Activated naive CD4-positive, alpha-beta T cell treated with anti-CD3 and anti-CD28 coated beads for 36 hours (primary cell): ENCODE data around the gene SLC9A8. TPM values are rescaled to one million over a fixed set of nuclear protein-coding genes. Genes with fewer than 3 reads are reported as not detected.
"Not testable (repeated sequence)": the region's sequence is repeated elsewhere in the genome, so short reads cannot be mapped to it uniquely, and the experiment has no call there.

Experiments
- CTCF ChIA-PET: fragments of 350-600 bp; sonication (Branson Sonifier 250); formaldehyde crosslinking; loops from one replicate; lab custom pipeline; 2021; ENCODE audit warnings: antibody characterized with exemption; lab: Charles Lee
- DNase-seq: peaks from one replicate; pipeline ENCODE4 v3.0.0-alpha.2; 2020
- H3K27ac Mint-ChIP-seq: one replicate; pipeline ENCODE4 v1.8.0; 2021; ENCODE audit warnings: mild to moderate bottlenecking, mixed read lengths
- H3K27me3 Mint-ChIP-seq: one replicate; pipeline ENCODE4 v1.8.0; 2021; ENCODE audit warnings: low read depth, mixed read lengths
- H3K36me3 Mint-ChIP-seq: one replicate; pipeline ENCODE4 v1.8.0; 2021; ENCODE audit warnings: low read depth, mixed read lengths
- H3K4me1 Mint-ChIP-seq: one replicate; pipeline ENCODE4 v1.8.0; 2021; ENCODE audit warnings: low read depth, mixed read lengths
- H3K4me3 Mint-ChIP-seq: one replicate; pipeline ENCODE4 v1.8.0; 2021; ENCODE audit warnings: mild to moderate bottlenecking, moderate library complexity, mixed read lengths
- H3K9me3 Mint-ChIP-seq: one replicate; pipeline ENCODE4 v1.8.0; 2021; ENCODE audit warnings: mixed read lengths
- intact Hi-C: fragments of 100-400 bp; cut with micrococcal nuclease; formaldehyde crosslinking; loops from one replicate; pipeline ENCODE4 v1.15.1; 2023
- total RNA-seq, 2 experiments: library from RNA; stranded (reverse); gene quantifications; one replicate each; pipeline ENCODE4 v1.2.3, GENCODE V29; 2021

Gene SLC9A8
- total RNA-seq, 2 experiments from 2014 or later: 11.2 to 11.4 TPM

DNA sequence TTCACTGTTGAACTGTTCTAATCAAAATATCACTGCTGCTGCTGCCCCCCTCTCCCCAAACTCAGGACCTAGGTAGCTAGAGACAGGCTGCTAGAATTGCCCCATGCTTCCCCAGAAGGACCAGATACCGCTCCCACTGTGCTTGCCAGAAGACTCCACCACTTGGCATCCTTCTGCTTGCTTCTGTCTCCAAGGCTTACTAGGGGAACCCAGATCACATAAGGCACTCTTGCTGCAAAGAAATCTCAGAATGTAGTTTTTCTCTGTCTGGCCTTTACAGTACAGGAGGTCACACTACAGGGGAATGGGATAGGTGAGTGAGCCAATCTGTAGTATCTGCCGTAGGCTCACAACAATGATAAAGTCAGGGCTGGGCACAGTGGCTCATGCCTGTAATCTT lies 21.5 kb upstream of the SLC9A8 start:
- H3K4me1 Mint-ChIP-seq: no peaks in the 10 kb centered on the region
- no peaks in the 10 kb centered on the region for H3K36me3 Mint-ChIP-seq

DNA sequence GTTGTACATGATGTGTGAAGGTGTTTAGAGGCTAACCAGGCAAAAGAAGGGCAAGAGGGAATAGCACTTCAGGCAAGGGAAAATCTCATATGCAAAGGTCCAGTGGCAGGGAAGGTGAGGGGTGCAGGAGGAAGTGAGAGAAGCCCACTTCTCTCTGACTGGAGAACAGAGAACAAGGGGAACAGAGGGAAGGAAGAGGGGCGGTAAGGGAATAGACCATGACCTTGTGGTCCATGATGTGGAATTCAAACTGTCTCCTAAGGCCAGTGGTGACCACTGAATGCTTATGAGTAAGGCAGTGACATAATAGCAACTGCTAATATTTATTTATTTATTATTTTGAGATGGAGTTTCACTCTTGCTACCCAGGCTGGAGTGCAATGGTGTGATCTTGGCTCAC lies 20.6 kb upstream of the SLC9A8 start:
- Mint-ChIP-seq H3K9me3 (no peaks in the 10 kb centered on the region), H3K4me3 (no peak overlapping the region), H3K27ac (no peak overlapping the region), H3K27me3 (peaks cover 6% of the 10 kb centered on the region), H3K36me3 (no peaks in the 10 kb centered on the region), H3K4me1 (no peaks in the 10 kb centered on the region)
- CTCF ChIA-PET: interaction anchor here (0.9 kb wide), 1 partner anchor 14 kb away, joined by 3 read pairs; no protein-coding TSS in a partner anchor
- intact Hi-C loops: no loop called here
- no peak for DNase-seq

More for the DNA sequence above, 21.5 kb upstream of the SLC9A8 start:
- CTCF ChIA-PET: no interaction called here
- H3K27ac Mint-ChIP-seq: no peak overlapping the region
- H3K4me3 Mint-ChIP-seq: no peak overlapping the region
- H3K27me3 Mint-ChIP-seq: peaks cover 6% of the 10 kb centered on the region
- DNase-seq: no peak
- intact Hi-C loops: no loop called here
- no peaks in the 10 kb centered on the region for H3K9me3 Mint-ChIP-seq

DNA sequence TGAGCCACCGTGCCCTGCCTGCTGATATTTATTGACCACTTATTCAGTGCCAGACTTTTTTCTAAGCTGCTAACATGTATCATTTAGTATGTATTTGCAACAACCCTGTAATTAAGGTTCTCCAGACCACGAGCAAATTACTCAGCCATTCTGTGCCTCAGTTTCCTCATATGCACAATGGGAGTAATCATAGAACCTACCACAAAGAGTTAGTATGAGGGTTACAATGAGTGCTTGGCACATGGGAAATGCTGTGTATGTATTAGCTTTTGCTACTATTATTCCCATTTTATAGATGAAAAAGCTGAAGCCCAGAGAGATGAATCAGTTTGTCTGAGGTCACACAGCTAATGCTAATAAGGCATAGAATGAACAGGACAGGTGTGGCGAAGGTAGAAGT lies 20.0 kb upstream of the SLC9A8 start:
- CTCF ChIA-PET: interaction anchor here (0.9 kb wide), 1 partner anchor 15 kb away, joined by 3 read pairs; no protein-coding TSS in a partner anchor

DNA sequence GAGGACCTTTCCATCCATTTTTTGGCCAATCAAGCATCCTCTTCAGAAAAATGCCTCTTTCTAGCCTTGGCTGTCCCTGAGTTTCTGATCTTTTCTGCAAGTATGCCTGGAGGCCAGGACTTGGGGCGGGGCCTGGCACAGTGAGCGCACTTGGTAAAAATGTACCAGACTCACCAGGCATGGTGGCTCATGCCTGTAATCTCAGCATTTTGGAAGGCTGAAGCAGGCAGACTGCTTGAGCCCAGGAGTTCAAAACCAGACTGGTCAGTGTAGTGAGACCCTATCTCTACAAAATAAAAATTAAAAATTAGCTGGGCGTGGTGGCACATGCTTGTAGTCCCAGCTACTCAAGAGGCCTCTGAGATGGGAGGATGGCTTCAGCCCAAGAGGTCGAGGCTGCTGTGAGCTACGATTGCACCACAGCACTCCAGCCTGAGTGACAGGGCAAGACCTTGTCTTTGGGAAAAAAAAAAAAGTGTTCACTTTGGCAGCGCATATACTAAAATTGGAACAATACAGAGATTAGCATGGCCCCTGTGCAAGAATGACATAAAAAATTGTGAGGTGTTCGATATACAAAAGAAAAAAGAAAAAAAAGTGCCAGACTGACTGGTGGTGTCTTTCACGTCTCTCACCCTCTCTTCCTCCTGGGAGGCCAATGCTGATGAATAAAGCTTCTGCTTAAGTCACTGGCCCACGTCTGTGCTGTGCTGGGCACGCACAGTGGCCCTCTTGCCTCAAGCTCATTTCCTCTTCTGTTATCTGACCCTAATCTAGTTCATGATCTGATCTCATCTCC lies 18.1 kb upstream of the SLC9A8 start:
- DNase-seq: no peak
- H3K36me3 Mint-ChIP-seq: no peaks in the 10 kb centered on the region
- CTCF ChIA-PET: no interaction called here
- H3K27me3 Mint-ChIP-seq: peaks cover 8% of the 10 kb centered on the region
- H3K9me3 Mint-ChIP-seq: no peaks in the 10 kb centered on the region
- intact Hi-C loops: no loop called here
- H3K4me3 Mint-ChIP-seq: no peak overlapping the region
- no peaks in the 10 kb centered on the region for H3K4me1 Mint-ChIP-seq
- H3K27ac Mint-ChIP-seq: no peak overlapping the region

More for the DNA sequence above, 20.0 kb upstream of the SLC9A8 start:
- no peak overlapping the region for H3K4me3 Mint-ChIP-seq
- intact Hi-C loops: no loop called here
- peaks cover 9% of the 10 kb centered on the region for H3K27me3 Mint-ChIP-seq
- DNase-seq: no peak
- H3K27ac Mint-ChIP-seq: no peak overlapping the region
- H3K4me1 Mint-ChIP-seq: no peaks in the 10 kb centered on the region
- H3K36me3 Mint-ChIP-seq: no peaks in the 10 kb centered on the region
- H3K9me3 Mint-ChIP-seq: no peaks in the 10 kb centered on the region

DNA sequence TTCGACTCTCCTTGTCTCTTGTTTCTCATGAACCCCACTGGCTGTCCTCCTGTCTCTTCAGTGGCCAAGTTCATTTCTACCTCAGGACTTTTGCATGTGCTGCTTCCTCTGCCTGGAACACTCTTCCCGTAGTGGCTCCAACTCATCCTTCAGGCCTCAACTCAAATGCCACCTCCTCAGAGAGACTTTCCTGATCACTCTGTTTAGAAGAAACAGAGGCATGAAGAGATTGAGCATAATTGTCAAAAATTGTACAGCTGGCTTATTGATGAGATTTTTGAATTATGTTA lies 17.5 kb upstream of the SLC9A8 start:
- CTCF ChIA-PET: interaction anchor here (0.7 kb wide), 1 partner anchor 21 kb away, joined by 3 read pairs; no protein-coding TSS in a partner anchor
- Mint-ChIP-seq H3K9me3 (no peaks in the 10 kb centered on the region), H3K4me3 (no peak overlapping the region)

DNA sequence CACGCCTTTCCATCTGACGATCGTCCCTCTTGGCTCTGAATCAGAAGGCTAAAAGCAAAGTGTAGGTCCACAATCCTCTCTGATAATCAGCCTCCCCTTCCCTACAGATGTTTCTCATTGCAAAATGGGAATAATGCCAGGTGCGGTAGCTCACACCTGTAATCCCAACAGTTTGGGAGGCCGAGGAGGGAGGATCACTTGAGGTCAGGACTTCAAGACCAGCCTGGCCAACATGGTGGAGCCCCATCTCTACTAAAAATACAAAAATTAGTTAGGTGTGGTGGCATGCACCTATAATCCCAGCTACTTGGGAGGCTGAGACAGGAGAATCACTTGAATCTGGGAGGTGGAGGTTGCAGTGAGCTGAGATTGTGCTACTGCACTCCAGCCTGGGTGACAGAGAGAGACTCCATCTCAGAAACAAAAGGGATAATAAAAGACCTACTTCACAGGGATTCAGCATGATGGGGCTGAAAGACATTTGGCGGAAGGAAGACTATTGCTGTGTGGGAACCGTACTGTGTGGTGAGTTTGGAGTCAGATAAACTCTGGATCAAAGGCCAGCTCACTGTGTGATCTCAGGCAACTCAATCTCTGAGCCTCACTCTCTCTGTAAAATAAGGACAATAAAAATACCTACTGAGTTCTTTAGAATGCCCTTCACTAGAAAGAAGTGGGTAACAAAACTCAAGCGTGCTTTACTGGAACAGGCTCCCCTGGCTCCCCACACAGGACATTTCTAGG lies 15.9 kb upstream of the SLC9A8 start:
- Mint-ChIP-seq H3K27me3 (peaks cover 8% of the 10 kb centered on the region), H3K9me3 (no peaks in the 10 kb centered on the region), H3K4me3 (no peak overlapping the region), H3K4me1 (peaks cover 11% of the 10 kb centered on the region), H3K27ac (no peak overlapping the region), H3K36me3 (no peaks in the 10 kb centered on the region)
- DNase-seq: no peak
- intact Hi-C loops: no loop called here
- CTCF ChIA-PET: no interaction called here

More for the DNA sequence above, 17.5 kb upstream of the SLC9A8 start:
- DNase-seq: no peak
- intact Hi-C loops: no loop called here
- Mint-ChIP-seq H3K4me1 (no peaks in the 10 kb centered on the region), H3K36me3 (no peaks in the 10 kb centered on the region), H3K27ac (no peak overlapping the region), H3K27me3 (peaks cover 8% of the 10 kb centered on the region)

DNA sequence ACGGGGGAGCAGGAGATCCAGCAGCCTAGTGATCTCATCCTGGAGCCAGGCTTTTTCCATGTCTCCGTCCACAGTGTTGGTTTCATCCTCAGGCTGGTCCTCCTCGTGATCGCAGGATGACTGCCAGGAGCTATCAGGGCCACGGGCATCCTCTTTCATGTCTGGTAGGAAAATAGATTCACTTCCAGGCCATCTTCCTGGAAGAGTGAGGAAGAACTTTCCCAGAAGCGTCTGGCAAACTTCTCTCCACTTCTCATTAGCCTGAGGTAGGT lies 15.3 kb upstream of the SLC9A8 start:
- Mint-ChIP-seq H3K36me3 (no peaks in the 10 kb centered on the region), H3K4me3 (no peak overlapping the region), H3K27ac (no peak overlapping the region), H3K27me3 (peaks cover 8% of the 10 kb centered on the region), H3K9me3 (no peaks in the 10 kb centered on the region), H3K4me1 (peaks cover 16% of the 10 kb centered on the region)
- intact Hi-C loops: no loop called here
- CTCF ChIA-PET: no interaction called here
- no peak for DNase-seq

GRCh38 chr20:49798718-49799117 lies 13.9 kb upstream of the SLC9A8 start:
- no peaks in the 10 kb centered on the region for H3K36me3 Mint-ChIP-seq
- no peaks in the 10 kb centered on the region for H3K9me3 Mint-ChIP-seq

DNA sequence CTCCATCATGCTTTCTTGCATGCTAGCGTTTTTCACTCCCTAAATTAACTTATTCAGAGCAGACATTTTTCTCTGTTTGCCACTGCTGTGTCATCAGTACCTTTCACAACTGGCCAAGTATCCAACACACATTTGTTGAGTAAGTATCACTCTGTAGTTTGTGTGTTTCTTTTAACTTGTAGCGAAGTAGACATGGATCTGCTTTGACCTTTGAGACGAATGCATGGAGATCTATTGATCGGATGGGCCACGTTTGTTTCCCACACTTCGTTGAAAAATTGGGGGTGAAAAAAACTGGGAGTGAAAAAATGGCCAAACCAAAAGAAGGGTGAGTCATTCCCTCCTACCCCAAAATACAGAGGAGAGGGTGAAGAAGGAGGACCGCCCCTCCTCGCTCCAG lies 12.9 kb upstream of the SLC9A8 start:
- no peaks in the 10 kb centered on the region for H3K36me3 Mint-ChIP-seq
- peaks cover 8% of the 10 kb centered on the region for H3K27me3 Mint-ChIP-seq
- H3K9me3 Mint-ChIP-seq: no peaks in the 10 kb centered on the region
- DNase-seq: no peak
- H3K4me1 Mint-ChIP-seq: peaks cover 31% of the 10 kb centered on the region
- intact Hi-C loops: loop anchor here (10.0 kb wide), 1 partner anchor 635 kb away; no protein-coding TSS in a partner anchor
- no peak overlapping the region for H3K27ac Mint-ChIP-seq
- H3K4me3 Mint-ChIP-seq: no peak overlapping the region
- CTCF ChIA-PET: no interaction called here

More at GRCh38 chr20:49798718-49799117, 13.9 kb upstream of the SLC9A8 start:
- peaks cover 8% of the 10 kb centered on the region for H3K27me3 Mint-ChIP-seq
- CTCF ChIA-PET: no interaction called here
- H3K27ac Mint-ChIP-seq: no peak overlapping the region
- no peak overlapping the region for H3K4me3 Mint-ChIP-seq
- no peak for DNase-seq
- peaks cover 25% of the 10 kb centered on the region for H3K4me1 Mint-ChIP-seq
- intact Hi-C loops: no loop called here

DNA sequence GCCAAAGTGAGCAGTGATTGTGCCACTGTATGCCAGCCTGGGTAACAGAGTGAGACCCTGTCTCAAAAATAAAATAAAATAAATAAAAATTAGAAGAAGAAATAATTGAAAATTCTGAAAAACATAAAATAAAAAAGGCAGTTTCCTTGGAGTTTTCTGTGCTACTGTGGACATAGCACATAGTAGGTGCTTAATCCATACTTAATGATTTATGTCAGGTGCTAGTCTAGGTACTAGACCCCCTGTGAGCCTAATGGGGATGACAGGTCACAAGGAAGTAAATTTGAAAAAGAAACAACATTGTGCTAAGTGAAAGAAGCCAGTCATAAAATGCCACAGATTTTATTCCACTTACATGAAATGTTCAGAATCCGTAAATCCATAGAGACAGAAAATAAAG lies 9.2 kb upstream of the SLC9A8 start:
- Mint-ChIP-seq H3K27me3 (no peaks in the 10 kb centered on the region), H3K4me1 (peaks cover 50% of the 10 kb centered on the region), H3K36me3 (no peaks in the 10 kb centered on the region), H3K9me3 (no peaks in the 10 kb centered on the region), H3K27ac (no peak overlapping the region), H3K4me3 (no peak overlapping the region)
- CTCF ChIA-PET: interaction anchor here (0.7 kb wide), 1 partner anchor 480 kb away, joined by 4 read pairs; no protein-coding TSS in a partner anchor
- DNase-seq: no peak
- intact Hi-C loops: loop anchor here (10.0 kb wide), 1 partner anchor 639 kb away; no protein-coding TSS in a partner anchor

DNA sequence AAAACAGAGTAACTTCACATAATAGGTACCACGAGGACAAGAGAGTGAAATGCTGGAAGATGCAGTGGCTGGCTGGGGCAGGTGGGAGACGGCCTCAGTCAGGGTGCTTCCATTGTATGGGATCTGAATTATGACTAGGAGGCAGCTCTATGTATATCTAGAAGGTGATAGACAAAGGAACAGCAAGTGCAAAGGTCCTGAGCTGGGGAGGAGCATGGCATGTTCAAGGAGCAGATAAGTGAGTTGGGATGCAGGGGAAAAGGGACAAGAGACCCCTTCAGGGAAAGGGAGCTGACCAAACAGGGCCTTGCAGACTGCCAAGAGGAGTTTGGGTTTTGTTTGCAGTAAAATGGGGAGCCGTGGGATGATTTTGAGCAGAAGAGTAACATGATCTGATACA lies 8.3 kb upstream of the SLC9A8 start:
- no peaks in the 10 kb centered on the region for H3K36me3 Mint-ChIP-seq
- no peaks in the 10 kb centered on the region for H3K27me3 Mint-ChIP-seq
- no peak for DNase-seq
- no peaks in the 10 kb centered on the region for H3K9me3 Mint-ChIP-seq
- H3K4me3 Mint-ChIP-seq: no peak overlapping the region
- CTCF ChIA-PET: interaction anchor here (0.8 kb wide), 1 partner anchor 42 kb away, joined by 3 read pairs; no protein-coding TSS in a partner anchor
- no peak overlapping the region for H3K27ac Mint-ChIP-seq
- intact Hi-C loops: loop anchor here (10.0 kb wide), 1 partner anchor 640 kb away; no protein-coding TSS in a partner anchor
- peaks cover 50% of the 10 kb centered on the region for H3K4me1 Mint-ChIP-seq

- intact Hi-C loops: loop anchor here (1.0 to 10.0 kb wide), 3 partner anchors 18 to 641 kb away; no protein-coding TSS in a partner anchor
- H3K4me3 Mint-ChIP-seq, H3K27me3 Mint-ChIP-seq, CTCF ChIA-PET, H3K9me3 Mint-ChIP-seq, H3K36me3 Mint-ChIP-seq: not testable (repeated sequence)
- Mint-ChIP-seq H3K27ac (peak overlapping the region; percentile 24), H3K4me1 (peaks cover 50% of the 10 kb centered on the region)
- DNase-seq: peak; percentile 75
Observed at GRCh38 chr20:49805224-49805876, 7.3 kb upstream of the SLC9A8 start.
